Astrocyte (in vitro differentiated cells and primary cell): Measurements from ENCODE around the gene CSMD2.

Experiments
- CTCF ChIP-seq: IDR thresholded peaks from 2 replicates; pipeline ENCODE4 v1.5.1; 2011; ENCODE audit warnings: low read depth, mild to moderate bottlenecking, inconsistent platforms, low read length, moderate library complexity; ENCODE audit not compliant: insufficient read depth
- EZH2 ChIP-seq: IDR thresholded peaks from 2 replicates; pipeline ENCODE4 v1.6.1; 2012; ENCODE audit warnings: mild to moderate bottlenecking, low read length, inconsistent platforms; ENCODE audit not compliant: insufficient read depth

GRCh38 chr1:33716976-33717688 is 447.9 kb downstream of the CSMD2 start:
- no peak for TF ChIP-seq EZH2
- no peak for TF ChIP-seq CTCF
